Measurements from ENCODE around the gene KIF3A.

DNA sequence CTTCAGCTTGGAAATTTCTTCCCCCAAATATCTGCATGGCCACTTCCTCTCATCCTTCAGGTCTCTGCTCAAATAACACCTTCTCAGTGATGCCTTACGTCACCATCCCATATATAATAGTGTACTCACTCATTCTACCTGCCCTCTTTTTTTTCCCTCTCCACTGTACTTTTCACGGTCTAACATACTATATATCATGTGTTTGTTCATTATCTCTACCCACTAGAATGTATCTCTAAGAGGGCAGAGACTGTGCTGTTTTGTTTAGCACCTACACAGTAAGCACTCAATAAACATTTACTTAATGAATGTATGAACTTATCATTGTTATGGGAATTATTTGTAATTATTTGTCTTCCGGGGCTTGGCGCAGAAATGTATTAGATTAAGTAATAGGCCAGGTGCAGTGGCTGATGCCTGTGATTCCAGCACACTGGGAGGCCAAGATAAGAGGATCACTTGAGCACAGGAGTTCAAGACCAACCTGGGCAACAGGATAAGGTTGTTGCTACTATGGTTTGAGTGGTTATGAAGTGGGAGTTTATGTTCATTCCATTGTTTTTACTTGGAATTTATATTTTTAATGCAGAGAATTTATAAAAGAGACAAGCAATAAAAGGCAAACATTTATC, 85.4 kb downstream of the KIF3A start:
- TF ChIP-seq, protein P1, sequence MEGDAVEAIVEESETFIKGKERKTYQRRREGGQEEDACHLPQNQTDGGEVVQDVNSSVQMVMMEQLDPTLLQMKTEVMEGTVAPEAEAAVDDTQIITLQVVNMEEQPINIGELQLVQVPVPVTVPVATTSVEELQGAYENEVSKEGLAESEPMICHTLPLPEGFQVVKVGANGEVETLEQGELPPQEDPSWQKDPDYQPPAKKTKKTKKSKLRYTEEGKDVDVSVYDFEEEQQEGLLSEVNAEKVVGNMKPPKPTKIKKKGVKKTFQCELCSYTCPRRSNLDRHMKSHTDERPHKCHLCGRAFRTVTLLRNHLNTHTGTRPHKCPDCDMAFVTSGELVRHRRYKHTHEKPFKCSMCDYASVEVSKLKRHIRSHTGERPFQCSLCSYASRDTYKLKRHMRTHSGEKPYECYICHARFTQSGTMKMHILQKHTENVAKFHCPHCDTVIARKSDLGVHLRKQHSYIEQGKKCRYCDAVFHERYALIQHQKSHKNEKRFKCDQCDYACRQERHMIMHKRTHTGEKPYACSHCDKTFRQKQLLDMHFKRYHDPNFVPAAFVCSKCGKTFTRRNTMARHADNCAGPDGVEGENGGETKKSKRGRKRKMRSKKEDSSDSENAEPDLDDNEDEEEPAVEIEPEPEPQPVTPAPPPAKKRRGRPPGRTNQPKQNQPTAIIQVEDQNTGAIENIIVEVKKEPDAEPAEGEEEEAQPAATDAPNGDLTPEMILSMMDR (IDR thresholded peaks at IDR 0.05) = no peak
- TF ChIP-seq EZH2 (IDR thresholded peaks at IDR 0.05) = no peak
